HepG2 (cell line): ENCODE results near the gene PTPRN. TPM values are rescaled to one million over a fixed set of nuclear protein-coding genes. Genes with fewer than 3 reads are reported as not detected.

ENCODE experiments used
- ATRX ChIP-seq: sonication (generic); formaldehyde crosslinking; IDR thresholded peaks from 2 replicates; pipeline ENCODE4 v1.4.0; 2020; ENCODE audit warnings: missing genetic modification reagents, borderline replicate concordance
- CHCHD3 ChIP-seq: sonication (generic); formaldehyde crosslinking; IDR thresholded peaks from 2 replicates; pipeline ENCODE4 v1.8.0; 2022; ENCODE audit warnings: mild to moderate bottlenecking, missing genetic modification reagents, moderate library complexity
- FOXK1 ChIP-seq: sonication (generic); formaldehyde crosslinking; IDR thresholded peaks from 2 replicates; pipeline ENCODE4 v1.4.0; 2020; ENCODE audit warnings: low read depth, missing genetic modification reagents, borderline replicate concordance
- FOXM1 ChIP-seq: sonication (generic); formaldehyde crosslinking; IDR thresholded peaks from 2 replicates; pipeline ENCODE4 v1.5.0; 2020; ENCODE audit warnings: missing genetic modification reagents
- GATAD2A ChIP-seq: IDR thresholded peaks from 2 replicates; pipeline ENCODE4 v1.6.1; 2016
- HNF1A ChIP-seq, 2 experiments: sonication (generic) in 1 of 2; formaldehyde crosslinking in 1 of 2; IDR thresholded peaks; 2 replicates each; pipeline versions ENCODE4 v1.4.0 to v1.6.1; 2016 to 2020; ENCODE audit warnings: borderline replicate concordance in 1 of 2, low read depth in 1 of 2, mild to moderate bottlenecking in 1 of 2, missing genetic modification reagents in 1 of 2
- LRRFIP1 ChIP-seq: sonication (generic); formaldehyde crosslinking; conservative IDR thresholded peaks from 2 replicates; pipeline ENCODE4 v1.4.0; 2020; ENCODE audit warnings: missing genetic modification reagents
- MAZ ChIP-seq, 2 experiments: sonication (generic) in 1 of 2; formaldehyde crosslinking in 1 of 2; IDR thresholded peaks; 2 replicates each; pipeline versions ENCODE4 v1.5.0 to v1.6.1; 2012 to 2020; ENCODE audit warnings: low read depth in 2 of 2, mild to moderate bottlenecking in 2 of 2, borderline replicate concordance in 1 of 2, improper control_type of control experiment in 1 of 2, low read length in 1 of 2, missing genetic modification reagents in 1 of 2, moderate library complexity in 1 of 2
- SKI ChIP-seq: fragments of 450-650 bp; IDR thresholded peaks from one replicate; pipeline ENCODE4 v1.6.1; 2018; ENCODE audit warnings: mild to moderate bottlenecking; ENCODE audit not compliant: partially characterized antibody
- WIZ ChIP-seq: sonication (generic); formaldehyde crosslinking; IDR thresholded peaks from 2 replicates; pipeline ENCODE4 v1.5.1; 2020; ENCODE audit warnings: mild to moderate bottlenecking, missing genetic modification reagents
- ZBTB37 ChIP-seq: sonication (generic); formaldehyde crosslinking; IDR thresholded peaks from 2 replicates; pipeline ENCODE4 v1.4.0; 2020; ENCODE audit warnings: mild to moderate bottlenecking, missing genetic modification reagents
- ZNF549 ChIP-seq: sonication (generic); formaldehyde crosslinking; IDR thresholded peaks from 2 replicates; pipeline ENCODE4 v1.5.0; 2020; ENCODE audit warnings: missing genetic modification reagents
- ZNF766 ChIP-seq: sonication (generic); formaldehyde crosslinking; IDR thresholded peaks from 2 replicates; pipeline ENCODE4 v1.5.0; 2020; ENCODE audit warnings: missing genetic modification reagents, borderline replicate concordance
- ZNF891 ChIP-seq: sonication (generic); formaldehyde crosslinking; IDR thresholded peaks from 2 replicates; pipeline ENCODE4 v1.5.0; 2020; ENCODE audit warnings: mild to moderate bottlenecking, missing genetic modification reagents
- ZXDC ChIP-seq: sonication (generic); formaldehyde crosslinking; IDR thresholded peaks from 2 replicates; pipeline ENCODE4 v1.5.0; 2020; ENCODE audit warnings: mild to moderate bottlenecking, missing genetic modification reagents
- polyA plus RNA-seq, 8 experiments: library from polyadenylated mRNA; depleted of rRNA in 3 of 8; stranded (reverse) in 7 of 8; unstranded in 1 of 8; fragments of >200 nt; fragmentation: Illumina TruSeq in 4 of 8; extraction: Trizol in 4 of 8; gene quantifications; 2 replicates each; pipeline versions ENCODE4 v1.2.1 to v1.2.3, GENCODE V29; 2011 to 2016; ENCODE audit warnings: low read depth in 4 of 8, missing spikeins in 1 of 8, mixed read lengths in 1 of 8; ENCODE audit not compliant: insufficient read depth in 1 of 8
- total RNA-seq, 5 experiments: library from RNA; depleted of rRNA; stranded (reverse); fragments of >200 nt; fragmentation: Illumina TruSeq; extraction: Trizol; gene quantifications; 2 replicates each; pipeline ENCODE4 v1.2.3, GENCODE V29; 2016; ENCODE audit warnings: low read depth in 1 of 5

The PTPRN gene
- total and polyA plus RNA-seq, 2 of the 13 experiments (the other 11 are each of a cell fraction or from before 2014, with no cell fraction given) = 0.26 TPM; not detected in 1

- TF ChIP-seq ZBTB37 (no peak), SKI (no peak), HNF1A (IDR thresholded peaks at IDR 0.05; ENCODE audit: low read depth) (no peak; the same call in 1 of the 2 replicates), HNF1A (CRISPR knock-in tag; IDR thresholded peaks at IDR 0.05; ENCODE audit: borderline replicate concordance) (peak; percentile 15; the same call in 1 of the 2 replicates), FOXM1 (CRISPR knock-in tag) (no peak), ZNF766 (CRISPR knock-in tag) (0 out of 2 replicates have a peak, but pooled peaks have one; percentile 68), ATRX (CRISPR knock-in tag) (no peak), FOXK1 (0 out of 2 replicates have a peak, but pooled peaks have one; percentile 22), WIZ (CRISPR knock-in tag) (no peak), LRRFIP1 (no peak), GATAD2A (CRISPR knock-in tag) (no peak), ZXDC (CRISPR knock-in tag) (no peak), MAZ (IDR thresholded peaks at IDR 0.05; ENCODE audit: borderline replicate concordance, low read depth, low read length) (no peak; the same call in 1 of the 2 replicates), MAZ (CRISPR knock-in tag; IDR thresholded peaks at IDR 0.05; ENCODE audit: low read depth) (0 out of 2 replicates have a peak, but pooled peaks have one; percentile 36), ZNF549 (no peak), CHCHD3 (CRISPR knock-in tag) (peak; percentile 53; the same call in 1 of the 2 replicates), ZNF891 (CRISPR knock-in tag) (peak; percentile 75; the same call in 1 of the 2 replicates)
These were observed 55.2 kb downstream of the PTPRN start, which contains the start of gene TUBA4A (continued) for GRCh38 chr2:219253753-219254589.
